ENCODE measurements around the gene TSFM. TPM values are rescaled to one million over a fixed set of nuclear protein-coding genes. Genes with fewer than 3 reads are reported as not detected.

The TSFM gene
- total and polyA plus RNA-seq, 2 experiments from 2014 or later: 13.0 to 36.1 TPM

GRCh38 chr12:57803319-57803893 is 20.8 kb downstream of the TSFM start:
- Histone ChIP-seq H3K9me2 (ENCODE audit: insufficient read depth) (no peaks in the 10 kb centered on the region), H3K9me3 (ENCODE audit: low read depth) (no peaks in the 10 kb centered on the region), H3K36me3 (ENCODE audit: low read depth) (peaks cover 38% of the 10 kb centered on the region), H3K9ac (0 out of 2 replicates have a peak overlapping the region, but pooled peaks have one; percentile 6), H3K4me1 (ENCODE audit: insufficient read depth) (no peaks in the 10 kb centered on the region), H3K4me3 (no peak overlapping the region), H3F3A (ENCODE audit: insufficient read depth) (peaks cover 26% of the 10 kb centered on the region), H3K79me2 (ENCODE audit: insufficient read depth) (no peaks in the 10 kb centered on the region), H2AFZ (no peak overlapping the region), H3K27ac (no peak overlapping the region), H4K20me1 (ENCODE audit: insufficient read depth) (no peaks in the 10 kb centered on the region), H3K4me2 (ENCODE audit: unreplicated experiment) (no peak overlapping the region), H3K27me3 (replicated peaks; ENCODE audit: insufficient read depth) (no peaks in the 10 kb centered on the region)
- WGBS, 2 experiments (ENCODE audit: low coverage in 1 of 2, low lambda C conversion rate in 2 of 2, missing lambda C conversion rate in 2 of 2): 29 to 39% methylated on average over 9 of the region's 9 CpGs
- DNase-seq: peak; percentile 72
- in situ Hi-C loops (cut with MboI): no loop called here
- TF ChIP-seq EZH2phosphoT487 (IDR thresholded peaks at IDR 0.05; ENCODE audit: insufficient read depth, low read depth): no peak
- TF ChIP-seq EZH2 (IDR thresholded peaks at IDR 0.05; ENCODE audit: insufficient read depth, poor library complexity, severe bottlenecking): no peak

DNA sequence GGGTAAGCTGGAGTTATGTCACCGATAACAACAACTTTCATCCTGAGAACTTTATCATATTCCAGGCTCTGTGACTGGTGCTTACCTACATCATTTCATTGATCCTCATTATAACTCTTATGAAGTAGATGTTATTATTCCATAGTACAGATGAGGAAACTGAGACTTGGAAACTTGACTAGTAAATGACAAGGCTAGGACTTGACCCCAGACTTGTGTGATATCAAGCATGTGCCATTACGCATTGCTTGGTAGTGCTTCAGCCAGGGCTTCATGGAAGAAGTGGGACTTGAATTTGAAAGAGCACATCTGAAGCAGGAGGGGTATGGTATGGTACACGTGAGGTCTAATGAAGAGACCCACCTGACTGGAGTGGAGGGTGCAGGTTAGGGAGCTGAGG is 24.1 kb downstream of the TSFM start:
- peaks cover 15% of the 10 kb centered on the region for H3K36me3 ChIP-seq (ENCODE audit: low read depth)
- WGBS, 2 experiments (ENCODE audit: low coverage in 1 of 2, low lambda C conversion rate in 2 of 2, missing lambda C conversion rate in 2 of 2): 94 to 97% methylated on average over 3 of the region's 3 CpGs
- in situ Hi-C loops (cut with MboI): no loop called here
- H3K4me1 ChIP-seq (ENCODE audit: insufficient read depth): no peaks in the 10 kb centered on the region; the same call in 1 of the 2 replicates
- H3K9me2 ChIP-seq (ENCODE audit: insufficient read depth): no peaks in the 10 kb centered on the region
- H4K20me1 ChIP-seq (ENCODE audit: insufficient read depth): no peaks in the 10 kb centered on the region
- no peaks in the 10 kb centered on the region for H3K27me3 ChIP-seq (replicated peaks; ENCODE audit: insufficient read depth)
- no peak overlapping the region for H3K4me3 ChIP-seq
- no peaks in the 10 kb centered on the region for H3K9me3 ChIP-seq (ENCODE audit: low read depth)
- no peak for DNase-seq
- no peak overlapping the region for H3K4me2 ChIP-seq (ENCODE audit: unreplicated experiment)
- peaks cover 9% of the 10 kb centered on the region for H3F3A ChIP-seq (ENCODE audit: insufficient read depth)
- TF ChIP-seq EZH2 (IDR thresholded peaks at IDR 0.05; ENCODE audit: insufficient read depth, poor library complexity, severe bottlenecking) (no peak), EZH2phosphoT487 (IDR thresholded peaks at IDR 0.05; ENCODE audit: insufficient read depth, low read depth) (no peak)
- no peak overlapping the region for H3K27ac ChIP-seq
- no peaks in the 10 kb centered on the region for H3K79me2 ChIP-seq (ENCODE audit: insufficient read depth)
- no peak overlapping the region for H2AFZ ChIP-seq
- H3K9ac ChIP-seq: no peak overlapping the region

GRCh38 chr12:57807285-57807684 is 24.7 kb downstream of the TSFM start:
- H3K27me3 ChIP-seq (replicated peaks; ENCODE audit: insufficient read depth): no peaks in the 10 kb centered on the region
- peaks cover 12% of the 10 kb centered on the region for H3K36me3 ChIP-seq (ENCODE audit: low read depth)
- 89 to 93% methylated on average over 9 of the region's 9 CpGs for WGBS, 2 experiments (ENCODE audit: low coverage in 1 of 2, low lambda C conversion rate in 2 of 2, missing lambda C conversion rate in 2 of 2)
- no peaks in the 10 kb centered on the region for H3K9me2 ChIP-seq (ENCODE audit: insufficient read depth)
- peaks cover 9% of the 10 kb centered on the region for H3F3A ChIP-seq (ENCODE audit: insufficient read depth)
- H3K27ac ChIP-seq: no peak overlapping the region
- H3K79me2 ChIP-seq (ENCODE audit: insufficient read depth): no peaks in the 10 kb centered on the region
- H3K4me2 ChIP-seq (ENCODE audit: unreplicated experiment): no peak overlapping the region
- no peak overlapping the region for H2AFZ ChIP-seq
- H4K20me1 ChIP-seq (ENCODE audit: insufficient read depth): no peaks in the 10 kb centered on the region
- H3K9ac ChIP-seq: no peak overlapping the region
- no peaks in the 10 kb centered on the region; the same call in 1 of the 2 replicates for H3K4me1 ChIP-seq (ENCODE audit: insufficient read depth)
- no peak for TF ChIP-seq EZH2phosphoT487 (IDR thresholded peaks at IDR 0.05; ENCODE audit: insufficient read depth, low read depth)
- no peak for TF ChIP-seq EZH2 (IDR thresholded peaks at IDR 0.05; ENCODE audit: insufficient read depth, poor library complexity, severe bottlenecking)
- H3K9me3 ChIP-seq (ENCODE audit: low read depth): no peaks in the 10 kb centered on the region
- no peak for DNase-seq
- no peak overlapping the region for H3K4me3 ChIP-seq
- in situ Hi-C loops (cut with MboI): no loop called here

GRCh38 chr12:57808351-57808750 is 25.8 kb downstream of the TSFM start:
- no peaks in the 10 kb centered on the region for H3K9me2 ChIP-seq (ENCODE audit: insufficient read depth)
- H3K36me3 ChIP-seq (ENCODE audit: low read depth): peaks cover 6% of the 10 kb centered on the region; the same call in 1 of the 2 replicates
- no peak overlapping the region for H3K27ac ChIP-seq
- H3K4me1 ChIP-seq (ENCODE audit: insufficient read depth): no peaks in the 10 kb centered on the region; the same call in 1 of the 2 replicates
- H2AFZ ChIP-seq: no peak overlapping the region
- no peak overlapping the region for H3K9ac ChIP-seq
- DNase-seq: no peak
- no peaks in the 10 kb centered on the region for H4K20me1 ChIP-seq (ENCODE audit: insufficient read depth)
- in situ Hi-C loops (cut with MboI): no loop called here
- no peak overlapping the region for H3K4me2 ChIP-seq (ENCODE audit: unreplicated experiment)
- no peaks in the 10 kb centered on the region for H3K79me2 ChIP-seq (ENCODE audit: insufficient read depth)
- H3F3A ChIP-seq (ENCODE audit: insufficient read depth): peaks cover 9% of the 10 kb centered on the region
- TF ChIP-seq EZH2phosphoT487 (IDR thresholded peaks at IDR 0.05; ENCODE audit: insufficient read depth, low read depth) (no peak), EZH2 (IDR thresholded peaks at IDR 0.05; ENCODE audit: insufficient read depth, poor library complexity, severe bottlenecking) (no peak)
- no peaks in the 10 kb centered on the region for H3K27me3 ChIP-seq (replicated peaks; ENCODE audit: insufficient read depth)
- H3K9me3 ChIP-seq (ENCODE audit: low read depth): no peaks in the 10 kb centered on the region
- 78 to 85% methylated on average over 5 of the region's 5 CpGs for WGBS, 2 experiments (ENCODE audit: low coverage in 1 of 2, low lambda C conversion rate in 2 of 2, missing lambda C conversion rate in 2 of 2)
- H3K4me3 ChIP-seq: no peak overlapping the region

Data from GM23248 (cell line).